Measurements from ENCODE around the gene TREML2. TPM values are rescaled to one million over a fixed set of nuclear protein-coding genes. Genes with fewer than 3 reads are reported as not detected.

The TREML2 gene
- total RNA-seq, 2 donors from 2014 or later: 0.17 TPM; not detected in 1

DNA sequence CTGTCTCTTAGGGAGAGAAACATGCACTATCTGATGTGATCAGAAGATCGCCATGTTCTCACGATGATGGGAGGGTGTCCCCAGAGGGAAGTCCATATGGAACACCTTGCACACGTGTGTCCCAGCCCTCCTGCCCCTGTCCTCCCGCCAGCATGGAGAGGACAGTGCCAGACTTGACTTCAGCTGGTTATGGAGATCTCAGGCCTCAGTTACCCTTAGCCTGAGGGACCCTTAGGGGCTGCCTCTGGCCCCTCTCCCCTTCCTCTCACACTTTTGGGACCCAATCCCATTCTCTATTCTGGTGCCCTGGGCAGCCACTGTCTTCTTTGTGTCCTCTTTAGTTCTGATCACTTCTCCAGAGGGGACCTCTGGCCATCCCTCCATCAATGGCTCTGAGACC lies 28.8 kb upstream of the TREML2 start:
- DNase-seq (ENCODE audit: low spot score): no peak
- 89% methylated on average over 4 of the region's 4 CpGs for WGBS
- Histone ChIP-seq H3K9me3 (no peaks in the 10 kb centered on the region), H3K27me3 (replicated peaks; ENCODE audit: insufficient read depth) (no peaks in the 10 kb centered on the region), H3K4me1 (replicated peaks) (no peaks in the 10 kb centered on the region), H3K4me3 (no peak overlapping the region), H3K36me3 (no peaks in the 10 kb centered on the region), H3K27ac (no peak overlapping the region)
- TF ChIP-seq, protein P1, sequence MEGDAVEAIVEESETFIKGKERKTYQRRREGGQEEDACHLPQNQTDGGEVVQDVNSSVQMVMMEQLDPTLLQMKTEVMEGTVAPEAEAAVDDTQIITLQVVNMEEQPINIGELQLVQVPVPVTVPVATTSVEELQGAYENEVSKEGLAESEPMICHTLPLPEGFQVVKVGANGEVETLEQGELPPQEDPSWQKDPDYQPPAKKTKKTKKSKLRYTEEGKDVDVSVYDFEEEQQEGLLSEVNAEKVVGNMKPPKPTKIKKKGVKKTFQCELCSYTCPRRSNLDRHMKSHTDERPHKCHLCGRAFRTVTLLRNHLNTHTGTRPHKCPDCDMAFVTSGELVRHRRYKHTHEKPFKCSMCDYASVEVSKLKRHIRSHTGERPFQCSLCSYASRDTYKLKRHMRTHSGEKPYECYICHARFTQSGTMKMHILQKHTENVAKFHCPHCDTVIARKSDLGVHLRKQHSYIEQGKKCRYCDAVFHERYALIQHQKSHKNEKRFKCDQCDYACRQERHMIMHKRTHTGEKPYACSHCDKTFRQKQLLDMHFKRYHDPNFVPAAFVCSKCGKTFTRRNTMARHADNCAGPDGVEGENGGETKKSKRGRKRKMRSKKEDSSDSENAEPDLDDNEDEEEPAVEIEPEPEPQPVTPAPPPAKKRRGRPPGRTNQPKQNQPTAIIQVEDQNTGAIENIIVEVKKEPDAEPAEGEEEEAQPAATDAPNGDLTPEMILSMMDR (IDR thresholded peaks at IDR 0.05): no peak
- TF ChIP-seq POLR2A (IDR thresholded peaks at IDR 0.05): no peak
- TF ChIP-seq POLR2AphosphoS5 (IDR thresholded peaks at IDR 0.05): no peak
- intact Hi-C loops (cut with DNase I): no loop called here

- WGBS: 52% methylated on average over 5 of the region's 5 CpGs
- no peak overlapping the region for H3K4me3 ChIP-seq
- intact Hi-C loops (cut with DNase I): no loop called here
- no peaks in the 10 kb centered on the region for H3K27me3 ChIP-seq (replicated peaks; ENCODE audit: insufficient read depth)
- no peak for DNase-seq (ENCODE audit: low spot score)
- H3K27ac ChIP-seq: no peak overlapping the region
- TF ChIP-seq POLR2AphosphoS5 (IDR thresholded peaks at IDR 0.05) (no peak), POLR2A (IDR thresholded peaks at IDR 0.05) (no peak)
- TF ChIP-seq, protein P1 (IDR thresholded peaks at IDR 0.05): no peak
- no peaks in the 10 kb centered on the region for H3K9me3 ChIP-seq
- no peaks in the 10 kb centered on the region for H3K36me3 ChIP-seq
- H3K4me1 ChIP-seq (replicated peaks): no peaks in the 10 kb centered on the region
These were observed 27.7 kb upstream of the TREML2 start for GRCh38 chr6:41228616-41229015.

GRCh38 chr6:41228096-41228495 lies 27.1 kb upstream of the TREML2 start, which contains the start of gene TREML4:
Gene TREML4 (plus strand): TSS chr6:41228349. CDS start chr6:41228428, 79 bp downstream.
- no peak for DNase-seq (ENCODE audit: low spot score)
- WGBS: 72% methylated on average over 5 of the region's 5 CpGs
- TF ChIP-seq, protein P1 (IDR thresholded peaks at IDR 0.05): no peak
- TF ChIP-seq POLR2AphosphoS5 (IDR thresholded peaks at IDR 0.05) (no peak), POLR2A (IDR thresholded peaks at IDR 0.05) (no peak)
- Histone ChIP-seq H3K27me3 (replicated peaks; ENCODE audit: insufficient read depth) (no peaks in the 10 kb centered on the region), H3K9me3 (no peaks in the 10 kb centered on the region), H3K36me3 (no peaks in the 10 kb centered on the region), H3K4me1 (replicated peaks) (no peaks in the 10 kb centered on the region), H3K4me3 (no peak within 1 kb of the TSS), H3K27ac (no peak within 1 kb of the TSS)
- intact Hi-C loops (cut with DNase I): no loop called here

GRCh38 chr6:41226752-41227151 lies 25.8 kb upstream of the TREML2 start:
- Histone ChIP-seq H3K27me3 (replicated peaks; ENCODE audit: insufficient read depth) (no peaks in the 10 kb centered on the region), H3K9me3 (no peaks in the 10 kb centered on the region), H3K4me1 (replicated peaks) (no peaks in the 10 kb centered on the region), H3K4me3 (no peak overlapping the region), H3K36me3 (no peaks in the 10 kb centered on the region), H3K27ac (no peak overlapping the region)
- DNase-seq (ENCODE audit: low spot score): no peak
- 24% methylated on average over 3 of the region's 3 CpGs for WGBS
- intact Hi-C loops (cut with DNase I): no loop called here
- no peak for TF ChIP-seq POLR2A (IDR thresholded peaks at IDR 0.05)
- TF ChIP-seq POLR2AphosphoS5 (IDR thresholded peaks at IDR 0.05): no peak

DNA sequence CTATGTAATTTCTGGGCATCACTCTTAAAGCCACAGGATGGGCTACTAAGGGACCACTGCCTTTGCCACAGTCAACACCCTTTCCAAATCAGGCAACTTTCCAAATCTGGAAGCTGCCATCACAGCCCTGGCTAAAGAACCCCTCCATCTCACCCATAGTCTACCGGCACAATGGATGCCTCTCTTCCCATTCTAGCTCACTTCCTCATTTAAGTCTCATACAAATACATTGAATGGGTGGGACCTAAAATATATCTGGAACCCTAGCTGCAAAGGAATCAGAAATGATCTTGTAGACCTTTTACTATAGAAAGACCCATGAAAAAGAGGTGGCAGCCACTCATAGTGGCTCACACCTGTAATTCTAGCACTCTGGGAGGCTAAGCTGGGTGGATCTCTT lies 23.9 kb upstream of the TREML2 start:
- Histone ChIP-seq H3K9me3 (no peaks in the 10 kb centered on the region), H3K4me3 (no peak overlapping the region), H3K27ac (no peak overlapping the region), H3K27me3 (replicated peaks; ENCODE audit: insufficient read depth) (no peaks in the 10 kb centered on the region), H3K36me3 (no peaks in the 10 kb centered on the region), H3K4me1 (replicated peaks) (no peaks in the 10 kb centered on the region)
- 88% methylated on average over 1 of the region's 1 CpG for WGBS
- intact Hi-C loops (cut with DNase I): no loop called here
- DNase-seq (ENCODE audit: low spot score): no peak
- TF ChIP-seq POLR2A (IDR thresholded peaks at IDR 0.05) (no peak), POLR2AphosphoS5 (IDR thresholded peaks at IDR 0.05) (no peak)
- TF ChIP-seq, protein P1 (IDR thresholded peaks at IDR 0.05): no peak
